Adrenal gland (tissue), 12 donors: ENCODE measurements around the gene ITGB3. TPM values are rescaled to one million over a fixed set of nuclear protein-coding genes. Genes with fewer than 3 reads are reported as not detected.

Source experiments
- DNase-seq, 7 donors: peaks; one replicate each; pipeline ENCODE4 v3.0.0-alpha.2; 2019 to 2020
- H3K27ac ChIP-seq, 5 donors: fragments of 200-600 bp; sonication (generic) in 4 of 5; 1 replicate in 3 of 5; 2 replicates in 2 of 5; pipeline versions ENCODE4 v1.5.1 to v1.8.0; 2016 to 2020; ENCODE audit warnings: mild to moderate bottlenecking in 1 of 5
- H3K27me3 ChIP-seq: fragments of 200-600 bp; 2 replicates; pipeline ENCODE4 v1.8.0; 2021
- H3K36me3 ChIP-seq, 2 donors: fragments of 200-600 bp; replicated peaks in 1 of 2; 1 replicate in 1 of 2; 2 replicates in 1 of 2; pipeline versions ENCODE4 v1.5.1 to v1.8.0; 2018 to 2022
- H3K4me1 ChIP-seq, 2 donors: fragments of 200-600 bp; replicated peaks in 1 of 2; 1 replicate in 1 of 2; 2 replicates in 1 of 2; pipeline versions ENCODE4 v1.5.1 to v1.8.0; 2018 to 2021
- H3K4me3 ChIP-seq, 4 donors: fragments of 200-600 bp; sonication (generic) in 3 of 4; one replicate each; pipeline ENCODE4 v1.5.1; 2016 to 2018
- H3K9me3 ChIP-seq, 3 donors: fragments of 200-600 bp; sonication (generic) in 1 of 3; replicated peaks in 1 of 3; 1 replicate in 2 of 3; 2 replicates in 1 of 3; pipeline versions ENCODE4 v1.5.1 to v1.8.0; 2016 to 2021
- POLR2A ChIP-seq, 2 donors: fragments of 450-650 bp; IDR thresholded peaks; one replicate each; pipeline ENCODE4 v1.6.1; 2017; ENCODE audit warnings: antibody characterized with exemption in 2 of 2, mild to moderate bottlenecking in 2 of 2, moderate library complexity in 1 of 2
- WGBS, 4 donors: extraction: QIAGEN DNeasy Blood & Tissue Kit in 2 of 4; methylation state at CpG; one replicate each; pipeline versions ENCODE4 v1.1.5 to v1.1.7; 2013 to 2017; 5-methylcytosine and 5-hydroxymethylcytosine counted together
- intact Hi-C, 2 donors: fragments of 100-400 bp; cut with DNase I; formaldehyde crosslinking; loops; one replicate each; pipeline versions ENCODE4 v1.14.1 to v1.15.0; 2022 to 2023
- polyA plus RNA-seq, 3 donors: library from polyadenylated mRNA; stranded (reverse); fragments of 200-250 nt in 2 of 3; fragments of 350-450 nt in 1 of 3; fragmentation: Illumina TruSeq in 1 of 3; extraction: RNeasy Lipid Tissue Mini Kit (QIAGEN cat#74804) in 1 of 3; gene quantifications; one replicate each; pipeline ENCODE4 v1.2.3, GENCODE V29; 2013 to 2014
- total RNA-seq, 9 donors: library from RNA; depleted of rRNA in 4 of 9; stranded (reverse); fragments of >200 nt in 4 of 9; fragments of 120-200 nt in 1 of 9; fragmentation: NEBNext Ultra II Directional in 1 of 9; extraction: Animal tissue kit (Norgen Biotek cat#: 25700) in 1 of 9; gene quantifications; one replicate each; pipeline versions ENCODE4 v1.1.0 to v1.2.4, GENCODE V29; 2013 to 2023
- TF ChIP-seq, protein P1 (sequence below), 6 experiments: fragments of 450-650 bp in 4 of 6; fragments of 200-600 bp in 2 of 6; sonication (generic) in 1 of 6; IDR thresholded peaks; 1 replicate in 5 of 6; 2 replicates in 1 of 6; pipeline versions ENCODE4 v1.5.1 to v1.8.0; 2016 to 2021; ENCODE audit warnings: antibody characterized with exemption in 6 of 6, mild to moderate bottlenecking in 2 of 6, moderate library complexity in 1 of 6
- donor health status: healthy with polysubstance abuse.
- donor health status: Bipolar disorder and iron deficiency.
- donor health status: DM: yes; HTN: yes; CAD: no.
- donor health status: DM: no; HTN: no; CAD: no.
- donor health status: DM: no; HTN: no; CAD: no.
- donor health status: DM: yes; HTN: yes; CAD: no.

ITGB3 gene
- total and polyA plus RNA-seq, 12 donors, result 0.12 to 3.7 (median 1.5) TPM

GRCh38 chr17:47231866-47232265 lies 21.8 kb upstream of the ITGB3 start:
- no peak overlapping the region for H3K4me3 ChIP-seq
- H3K9me3 ChIP-seq, result no peaks in the 10 kb centered on the region
- intact Hi-C loops, result loop anchor here (5.0 to 10.0 kb wide), 2 partner anchors 57 to 85 kb away; no protein-coding TSS in a partner anchor
- peaks cover 0 to 5% of the 10 kb centered on the region in 2 donors for H3K4me1 ChIP-seq
- WGBS, 4 donors, result 78 to 94% (median 85%) methylated on average over 3 of the region's 3 CpGs
- H3K27me3 ChIP-seq, result no peaks in the 10 kb centered on the region
- TF ChIP-seq, protein P1, sequence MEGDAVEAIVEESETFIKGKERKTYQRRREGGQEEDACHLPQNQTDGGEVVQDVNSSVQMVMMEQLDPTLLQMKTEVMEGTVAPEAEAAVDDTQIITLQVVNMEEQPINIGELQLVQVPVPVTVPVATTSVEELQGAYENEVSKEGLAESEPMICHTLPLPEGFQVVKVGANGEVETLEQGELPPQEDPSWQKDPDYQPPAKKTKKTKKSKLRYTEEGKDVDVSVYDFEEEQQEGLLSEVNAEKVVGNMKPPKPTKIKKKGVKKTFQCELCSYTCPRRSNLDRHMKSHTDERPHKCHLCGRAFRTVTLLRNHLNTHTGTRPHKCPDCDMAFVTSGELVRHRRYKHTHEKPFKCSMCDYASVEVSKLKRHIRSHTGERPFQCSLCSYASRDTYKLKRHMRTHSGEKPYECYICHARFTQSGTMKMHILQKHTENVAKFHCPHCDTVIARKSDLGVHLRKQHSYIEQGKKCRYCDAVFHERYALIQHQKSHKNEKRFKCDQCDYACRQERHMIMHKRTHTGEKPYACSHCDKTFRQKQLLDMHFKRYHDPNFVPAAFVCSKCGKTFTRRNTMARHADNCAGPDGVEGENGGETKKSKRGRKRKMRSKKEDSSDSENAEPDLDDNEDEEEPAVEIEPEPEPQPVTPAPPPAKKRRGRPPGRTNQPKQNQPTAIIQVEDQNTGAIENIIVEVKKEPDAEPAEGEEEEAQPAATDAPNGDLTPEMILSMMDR (IDR thresholded peaks at IDR 0.05), result no peak
- no peak for TF ChIP-seq POLR2A (IDR thresholded peaks at IDR 0.05)
- no peaks in the 10 kb centered on the region for H3K36me3 ChIP-seq
- no peak overlapping the region for H3K27ac ChIP-seq
- no peak for DNase-seq

- H3K9me3 ChIP-seq, result no peaks in the 10 kb centered on the region
- H3K4me1 ChIP-seq, result peaks cover 0 to 5% of the 10 kb centered on the region in 2 donors
- no peak for DNase-seq
- H3K27me3 ChIP-seq, result no peaks in the 10 kb centered on the region
- intact Hi-C loops, result loop anchor here (5.0 to 10.0 kb wide), 2 partner anchors 58 to 85 kb away; no protein-coding TSS in a partner anchor
- 93 to 95% (median 94%) methylated on average over 2 of the region's 2 CpGs for WGBS, 4 donors
- TF ChIP-seq POLR2A (IDR thresholded peaks at IDR 0.05), result no peak
- TF ChIP-seq, protein P1 (IDR thresholded peaks at IDR 0.05), result no peak
- H3K4me3 ChIP-seq, result no peak overlapping the region
- no peaks in the 10 kb centered on the region for H3K36me3 ChIP-seq
- H3K27ac ChIP-seq, result no peak overlapping the region
Observed at GRCh38 chr17:47232465-47232864, 21.2 kb upstream of the ITGB3 start.

DNA sequence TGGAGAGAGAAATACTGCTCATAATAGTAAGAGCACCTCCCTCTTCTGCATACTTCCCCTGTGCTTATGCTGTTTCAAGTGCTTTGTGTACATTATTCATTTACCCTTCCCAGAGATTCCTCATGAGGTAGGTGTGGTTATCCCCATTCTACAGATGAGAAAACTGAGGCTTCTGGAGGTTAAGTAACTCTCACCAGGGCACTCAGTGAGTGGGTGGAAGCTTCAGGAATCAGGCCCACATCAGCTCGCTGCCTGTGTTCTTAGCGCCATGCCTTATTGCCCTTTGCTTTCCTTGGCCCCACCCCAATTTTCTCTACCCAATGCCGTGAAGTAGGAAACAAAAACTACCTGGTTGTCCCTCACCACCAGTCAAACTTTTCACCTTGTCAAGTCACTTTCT lies 18.1 kb upstream of the ITGB3 start:
- Histone ChIP-seq H3K36me3 (no peaks in the 10 kb centered on the region), H3K4me1 (peaks cover 8 to 14% of the 10 kb centered on the region in 2 donors), H3K9me3 (no peaks in the 10 kb centered on the region), H3K27me3 (no peaks in the 10 kb centered on the region), H3K27ac (no peak overlapping the region), H3K4me3 (no peak overlapping the region)
- TF ChIP-seq POLR2A (IDR thresholded peaks at IDR 0.05), result no peak
- TF ChIP-seq, protein P1 (IDR thresholded peaks at IDR 0.05), result no peak
- intact Hi-C loops, result loop anchor here in 1 of 2 donors (10.0 kb wide), 1 partner anchor 61 kb away; no protein-coding TSS in a partner anchor
- no peak for DNase-seq
- 93 to 96% (median 94%) methylated on average over 3 of the region's 3 CpGs for WGBS, 4 donors

GRCh38 chr17:47235923-47236322 lies 17.7 kb upstream of the ITGB3 start:
- intact Hi-C loops, result loop anchor here in 1 of 2 donors (10.0 kb wide), 1 partner anchor 61 kb away; no protein-coding TSS in a partner anchor
- 94 to 97% (median 95%) methylated on average over 2 of the region's 2 CpGs for WGBS, 4 donors

More at GRCh38 chr17:47235923-47236322, 17.7 kb upstream of the ITGB3 start:
- no peak overlapping the region for H3K4me3 ChIP-seq
- H3K27ac ChIP-seq, result no peak overlapping the region
- H3K9me3 ChIP-seq, result no peaks in the 10 kb centered on the region
- peaks cover 8 to 18% of the 10 kb centered on the region in 2 donors for H3K4me1 ChIP-seq
- H3K27me3 ChIP-seq, result no peaks in the 10 kb centered on the region
- H3K36me3 ChIP-seq, result no peaks in the 10 kb centered on the region
- no peak for DNase-seq
- TF ChIP-seq POLR2A (IDR thresholded peaks at IDR 0.05), result no peak
- TF ChIP-seq, protein P1 (IDR thresholded peaks at IDR 0.05), result no peak
